IMR-90 (cell line): ENCODE measurements around the gene GGA3. TPM values are rescaled to one million over a fixed set of nuclear protein-coding genes. Genes with fewer than 3 reads are reported as not detected.

Experiments used
- ATAC-seq: fragments of 200-7000 bp; cut with Tn5 transposase; 2 replicates; pipeline ENCODE4 v1.9.1; 2020; ENCODE audit warnings: low read depth, mild to moderate bottlenecking, moderate library complexity
- BruUV-seq: library from RNA; stranded (reverse); fragments of 400-500 nt; replicated peaks from 2 replicates; lab custom pipeline; 2021; lab: Mats Ljungman, UMichigan
- CTCF ChIA-PET: fragments of 300-600 bp; formaldehyde crosslinking; extraction: SDS; loops from one replicate; lab custom pipeline; 2021; ENCODE audit warnings: antibody characterized with exemption; lab: Yijun Ruan, JAX
- POLR2A ChIA-PET: fragments of 300-600 bp; sonication (Branson Sonifier 250); formaldehyde crosslinking; loops from one replicate; lab custom pipeline; 2022; ENCODE audit warnings: antibody characterized with exemption; ENCODE audit not compliant: unreplicated experiment; lab: Charles Lee
- DNase-seq: peaks from one replicate; pipeline ENCODE4 v3.0.0; 2013
- H2AFZ ChIP-seq: replicated peaks from 2 replicates; pipeline ENCODE3; 2013; ENCODE audit warnings: low read length, mild to moderate bottlenecking; ENCODE audit not compliant: poor library complexity
- H2AK5ac ChIP-seq: 2 replicates; pipeline ENCODE4 v1.6.1; 2013; ENCODE audit warnings: low read depth, low read length, inconsistent platforms
- H2AK9ac ChIP-seq: replicated peaks from 2 replicates; pipeline ENCODE3; 2013; ENCODE audit warnings: mild to moderate bottlenecking, low read depth, low read length, moderate library complexity; ENCODE audit not compliant: poor library complexity
- H2BK120ac ChIP-seq: 2 replicates; pipeline ENCODE4 v1.6.1; 2013; ENCODE audit warnings: low read depth, low read length, inconsistent platforms
- H2BK15ac ChIP-seq: 3 replicates; pipeline ENCODE4 v1.6.1; 2013; ENCODE audit warnings: low read depth, low read length, inconsistent platforms
- H2BK20ac ChIP-seq: 2 replicates; pipeline ENCODE4 v1.6.1; 2013; ENCODE audit warnings: low read depth, mild to moderate bottlenecking, inconsistent platforms, low read length, moderate library complexity
- H2BK5ac ChIP-seq: 2 replicates; pipeline ENCODE4 v1.6.1; 2013; ENCODE audit warnings: mild to moderate bottlenecking, low read depth, low read length, inconsistent platforms; ENCODE audit not compliant: poor library complexity, severe bottlenecking
- H3K14ac ChIP-seq: replicated peaks from 2 replicates; pipeline ENCODE4 v1.6.1; 2013; ENCODE audit warnings: low read depth, low read length, inconsistent platforms
- H3K18ac ChIP-seq: 2 replicates; pipeline ENCODE4 v1.6.1; 2013; ENCODE audit warnings: low read depth, low read length, control low read depth
- H3K23ac ChIP-seq: 2 replicates; pipeline ENCODE4 v1.6.1; 2013; ENCODE audit warnings: low read depth, low read length, inconsistent platforms
- H3K27ac ChIP-seq: 2 replicates; pipeline ENCODE4 v1.5.1; 2013; ENCODE audit warnings: mild to moderate bottlenecking, control low read depth, low read length; ENCODE audit not compliant: insufficient read depth
- H3K27me3 ChIP-seq: 2 replicates; pipeline ENCODE4 v1.6.1; 2013; ENCODE audit warnings: low read length; ENCODE audit not compliant: control insufficient read depth, insufficient read depth
- H3K36me3 ChIP-seq: 2 replicates; pipeline ENCODE4 v1.6.1; 2013; ENCODE audit warnings: low read length, mixed read lengths; ENCODE audit not compliant: control insufficient read depth, insufficient read depth
- H3K4ac ChIP-seq: 2 replicates; pipeline ENCODE4 v1.6.1; 2013; ENCODE audit warnings: low read depth, low read length, inconsistent platforms
- H3K4me1 ChIP-seq: 2 replicates; pipeline ENCODE4 v1.6.1; 2013; ENCODE audit warnings: low read length, mixed read lengths; ENCODE audit not compliant: control insufficient read depth, insufficient read depth
- H3K4me2 ChIP-seq: 2 replicates; pipeline ENCODE4 v1.6.1; 2013; ENCODE audit warnings: low read depth, mild to moderate bottlenecking, control low read depth, low read length, moderate library complexity
- H3K4me3 ChIP-seq: 2 replicates; pipeline ENCODE4 v1.5.1; 2013; ENCODE audit warnings: low read depth, mild to moderate bottlenecking, control low read depth, low read length, moderate library complexity; ENCODE audit not compliant: insufficient read depth
- H3K56ac ChIP-seq: 2 replicates; pipeline ENCODE4 v1.6.1; 2013; ENCODE audit warnings: low read length, inconsistent platforms; ENCODE audit not compliant: insufficient read depth; ENCODE audit errors: extremely low read depth
- H3K79me1 ChIP-seq, 2 experiments: 2 replicates each; pipeline ENCODE4 v1.6.1; 2013; ENCODE audit warnings: low read length in 2 of 2, inconsistent platforms in 1 of 2, low read depth in 1 of 2
- H3K9ac ChIP-seq: 2 replicates; pipeline ENCODE4 v1.6.1; 2013; ENCODE audit warnings: low read depth, low read length, control low read depth
- H3K9me1 ChIP-seq: 2 replicates; pipeline ENCODE4 v1.6.1; 2013; ENCODE audit warnings: low read length, inconsistent platforms; ENCODE audit not compliant: insufficient read depth
- H3K9me3 ChIP-seq: 2 replicates; pipeline ENCODE4 v1.6.1; 2013; ENCODE audit warnings: low read length; ENCODE audit not compliant: control insufficient read depth, insufficient read depth
- H4K20me1 ChIP-seq: 2 replicates; pipeline ENCODE4 v1.6.1; 2013; ENCODE audit warnings: low read length, inconsistent platforms; ENCODE audit not compliant: insufficient read depth
- H4K5ac ChIP-seq: 2 replicates; pipeline ENCODE4 v1.6.1; 2013; ENCODE audit warnings: mild to moderate bottlenecking, low read depth, low read length, control low read depth
- H4K8ac ChIP-seq, 2 experiments: 2 replicates each; pipeline ENCODE4 v1.6.1; 2013; ENCODE audit warnings: low read depth in 2 of 2, low read length in 2 of 2, control low read depth in 1 of 2, inconsistent platforms in 1 of 2
- H4K91ac ChIP-seq: 2 replicates; pipeline ENCODE4 v1.6.1; 2013; ENCODE audit warnings: low read depth, low read length, inconsistent platforms; ENCODE audit not compliant: insufficient read depth
- BHLHE40 ChIP-seq: fragments of 150-350 bp; IDR thresholded peaks from 2 replicates; pipeline ENCODE4 v1.6.1; 2016; ENCODE audit warnings: mild to moderate bottlenecking, low read depth, low read length
- CEBPB ChIP-seq: IDR thresholded peaks from 2 replicates; pipeline ENCODE4 v1.6.1; 2012; ENCODE audit warnings: low read depth, low read length, improper control_type of control experiment
- CHD1 ChIP-seq: IDR thresholded peaks from 2 replicates; pipeline ENCODE4 v1.6.1; 2012; ENCODE audit warnings: low read depth, low read length, improper control_type of control experiment
- ELK1 ChIP-seq: fragments of 150-350 bp; IDR thresholded peaks from 2 replicates; pipeline ENCODE4 v1.6.1; 2016; ENCODE audit warnings: low read depth, mild to moderate bottlenecking, low read length, moderate library complexity, borderline replicate concordance
- FOS ChIP-seq: fragments of 150-350 bp; IDR thresholded peaks from 2 replicates; pipeline ENCODE4 v1.6.1; 2016; ENCODE audit warnings: low read depth, low read length
- MAFK ChIP-seq: IDR thresholded peaks from 2 replicates; pipeline ENCODE4 v1.6.1; 2012; ENCODE audit warnings: low read depth, low read length, improper control_type of control experiment
- MAZ ChIP-seq: IDR thresholded peaks from 2 replicates; pipeline ENCODE4 v1.6.1; 2012; ENCODE audit warnings: low read depth, mild to moderate bottlenecking, low read length, improper control_type of control experiment, moderate library complexity, borderline replicate concordance
- MXI1 ChIP-seq: IDR thresholded peaks from 2 replicates; pipeline ENCODE4 v1.6.1; 2012; ENCODE audit warnings: low read depth, mild to moderate bottlenecking, low read length, moderate library complexity, borderline replicate concordance
- NFE2L2 ChIP-seq: fragments of 150-350 bp; IDR thresholded peaks from 2 replicates; pipeline ENCODE4 v1.6.1; 2016; ENCODE audit warnings: low read depth, mild to moderate bottlenecking, low read length
- RAD21 ChIP-seq: IDR thresholded peaks from 2 replicates; pipeline ENCODE4 v1.6.1; 2012; ENCODE audit warnings: low read length, improper control_type of control experiment
- RCOR1 ChIP-seq: IDR thresholded peaks from 2 replicates; pipeline ENCODE4 v1.6.1; 2012; ENCODE audit warnings: mild to moderate bottlenecking, low read length, improper control_type of control experiment; ENCODE audit not compliant: insufficient replicate concordance
- RFX5 ChIP-seq: IDR thresholded peaks from 2 replicates; pipeline ENCODE4 v1.8.0; 2012; ENCODE audit warnings: low read depth, mild to moderate bottlenecking, low read length, moderate library complexity
- SMC3 ChIP-seq: fragments of 150-350 bp; IDR thresholded peaks from 2 replicates; pipeline ENCODE4 v1.6.1; 2016; ENCODE audit warnings: low read depth, mild to moderate bottlenecking, antibody characterized with exemption, low read length, moderate library complexity
- USF2 ChIP-seq: fragments of 150-350 bp; IDR thresholded peaks from 2 replicates; pipeline ENCODE4 v1.6.1; 2017; ENCODE audit warnings: mild to moderate bottlenecking, antibody characterized with exemption, low read length, low read depth
- WGBS, 2 experiments: methylation state at CpG; one replicate each; pipeline versions ENCODE4 v1.1.5 to v1.1.7; 2013; ENCODE audit warnings: missing lambda C conversion rate in 2 of 2; ENCODE audit not compliant: insufficient read length in 1 of 2; ENCODE audit errors: extremely low coverage in 2 of 2; 5-methylcytosine and 5-hydroxymethylcytosine counted together
- dilution Hi-C: fragments of 300-500 bp; cut with HindIII; formaldehyde crosslinking; loops from one replicate; pipeline ENCODE4 v1.14.3; 2018; ENCODE audit warnings: low sequenced_read_pairs; ENCODE audit not compliant: unreplicated experiment
- in situ Hi-C: fragments of 300-500 bp; cut with MboI; formaldehyde crosslinking; loops from 3 replicates; pipeline ENCODE4 v1.14.3; 2019; ENCODE audit warnings: low sequenced_read_pairs, inconsistent platforms, mixed read lengths
- intact Hi-C: fragments of 100-400 bp; cut with micrococcal nuclease; formaldehyde crosslinking; loops from 2 replicates; pipeline ENCODE4 v1.10.0; 2022
- polyA plus RNA-seq, 3 experiments: library from polyadenylated mRNA; depleted of rRNA; stranded (reverse); fragments of >200 nt; gene quantifications; 2 replicates each; pipeline ENCODE4 v1.2.3, GENCODE V29; 2012; ENCODE audit warnings: low replicate concordance in 1 of 3
- total RNA-seq: library from RNA; depleted of rRNA; stranded (reverse); fragments of >200 nt; gene quantifications from 2 replicates; pipeline ENCODE4 v1.2.3, GENCODE V29; 2012

GGA3 gene
- total and polyA plus RNA-seq, 2 of the 4 experiments (the other 2 are of a cell fraction), result 15.1 to 35.2 TPM

GRCh38 chr17:75289832-75290337, 28.5 kb upstream of the GGA3 start:
- no TSS peak for BruUV-seq
- WGBS, 2 experiments, result no CpG with 5 or more reads among the region's 26 CpGs
- no peaks in the 10 kb centered on the region for H4K20me1 ChIP-seq
- in situ Hi-C loops (no loop called here), intact Hi-C loops (loop anchor here (1.0 kb wide), 1 partner anchor 114 kb away; no protein-coding TSS in a partner anchor), dilution Hi-C loops (no loop called here)
- ChIA-PET CTCF (interaction anchor here (0.6 to 1.7 kb wide), 7 partner anchors 10 to 122 kb away, joined by 3 to 15 read pairs (median 4); partner anchors contain the start of genes GRB2 and MIF4GD), POLR2A (interaction anchor here (0.8 to 1.4 kb wide), 2 partner anchors 103 to 117 kb away, joined by 3 to 5 read pairs; no protein-coding TSS in a partner anchor)
- H3K23ac ChIP-seq, result peak overlapping the region; percentile 81
- H3K4ac ChIP-seq, result peak overlapping the region; percentile 86
- no peaks in the 10 kb centered on the region for H3K4me1 ChIP-seq
- peak overlapping the region; percentile 73 for H3K27ac ChIP-seq
- H3K4me2 ChIP-seq, result peak overlapping the region; percentile 64
- peak overlapping the region; percentile 65 for H3K4me3 ChIP-seq
- H2BK20ac ChIP-seq, result peak overlapping the region; percentile 41; the same call in 1 of the 2 replicates
- H4K91ac ChIP-seq, result peak overlapping the region; percentile 78
- H2AK5ac ChIP-seq, result 0 out of 2 replicates have a peak overlapping the region, but pooled peaks have one; percentile 14
- no peaks in the 10 kb centered on the region for H3K27me3 ChIP-seq
- H3K36me3 ChIP-seq, result peaks cover 3% of the 10 kb centered on the region; the same call in 1 of the 2 replicates
- peak overlapping the region; percentile 88 for H2BK5ac ChIP-seq
- peak overlapping the region; percentile 51 for H4K5ac ChIP-seq
- peak overlapping the region; percentile 84 for H3K56ac ChIP-seq
- H2AFZ ChIP-seq, result peak overlapping the region; percentile 94
- DNase-seq, result peak; percentile 60
- peak overlapping the region; percentile 57 to 96 for H4K8ac ChIP-seq
- H2BK15ac ChIP-seq, result peak overlapping the region; percentile 78; the same call in 2 of the 3 replicates
- H3K9me1 ChIP-seq, result peaks cover 4% of the 10 kb centered on the region; the same call in 1 of the 2 replicates
- peak; percentile 6 for ATAC-seq
- no peak overlapping the region for H2AK9ac ChIP-seq
- H3K14ac ChIP-seq, result peak overlapping the region; percentile 90
- peak overlapping the region; percentile 67 for H3K9ac ChIP-seq
- peaks cover 0 to 13% of the 10 kb centered on the region in 2 experiments; a peak in 1 of 4 replicates for H3K79me1 ChIP-seq
- H3K18ac ChIP-seq, result peak overlapping the region; percentile 63
- peak overlapping the region; percentile 81 for H2BK120ac ChIP-seq
- no peaks in the 10 kb centered on the region for H3K9me3 ChIP-seq
- TF ChIP-seq BHLHE40 (peak; percentile 40), NFE2L2 (no peak), MAFK (no peak), MAZ (no peak), CEBPB (no peak), SMC3 (no peak), RAD21 (peak; percentile 28; the same call in 1 of the 2 replicates), RCOR1 (no peak), USF2 (no peak), RFX5 (no peak), CHD1 (no peak), ELK1 (no peak), MXI1 (no peak), FOS (peak; percentile 76)
